GM19467 (cell line): ENCODE data around the gene GLI3.
A peak's percentile ranks its signal among the peaks of the same experiment; 100 is the strongest.

ENCODE experiments used
- ATAC-seq: cut with Tn5 transposase; IDR thresholded peaks from one replicate; pipeline ENCODE4 v1.9.1; 2021; ENCODE audit warnings: mild to moderate bottlenecking, moderate library complexity; ENCODE audit not compliant: unreplicated experiment

Gene GLI3

DNA sequence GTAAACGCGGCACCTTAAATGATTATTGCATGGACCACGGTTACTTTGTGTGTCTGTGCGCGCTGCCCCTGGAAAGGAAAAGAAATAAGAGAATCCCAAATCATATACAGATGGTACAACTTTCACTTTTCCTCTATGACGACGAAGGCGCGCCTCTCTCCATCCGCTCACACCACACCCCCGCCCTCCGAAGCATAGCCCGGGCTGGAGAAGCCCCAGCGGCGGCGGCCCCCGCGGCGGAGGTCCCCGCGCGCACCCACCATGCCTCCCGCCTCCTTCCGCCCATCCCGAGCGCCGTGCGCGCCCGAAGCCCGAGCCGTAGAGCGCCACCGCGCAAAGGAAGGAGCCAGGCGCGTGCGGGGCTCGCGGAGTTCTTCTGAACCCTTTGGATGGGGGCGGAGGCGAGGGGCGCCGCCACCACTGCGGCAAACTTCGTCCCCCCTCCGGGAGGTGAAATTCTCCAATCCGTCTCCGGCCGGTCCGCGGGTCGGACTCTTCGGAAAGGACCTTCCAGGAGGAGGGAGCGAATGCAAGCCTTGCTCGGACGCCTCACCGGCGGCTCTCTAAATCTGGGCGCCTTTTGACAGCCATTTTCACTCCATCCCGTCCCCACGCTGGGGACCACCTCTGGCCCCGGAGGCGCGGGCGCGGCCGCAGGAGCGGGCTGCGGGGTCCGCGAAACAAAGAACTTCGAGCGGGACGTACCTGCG, 588 bp downstream of the GLI3 start:
- peak; percentile 5 for ATAC-seq

DNA sequence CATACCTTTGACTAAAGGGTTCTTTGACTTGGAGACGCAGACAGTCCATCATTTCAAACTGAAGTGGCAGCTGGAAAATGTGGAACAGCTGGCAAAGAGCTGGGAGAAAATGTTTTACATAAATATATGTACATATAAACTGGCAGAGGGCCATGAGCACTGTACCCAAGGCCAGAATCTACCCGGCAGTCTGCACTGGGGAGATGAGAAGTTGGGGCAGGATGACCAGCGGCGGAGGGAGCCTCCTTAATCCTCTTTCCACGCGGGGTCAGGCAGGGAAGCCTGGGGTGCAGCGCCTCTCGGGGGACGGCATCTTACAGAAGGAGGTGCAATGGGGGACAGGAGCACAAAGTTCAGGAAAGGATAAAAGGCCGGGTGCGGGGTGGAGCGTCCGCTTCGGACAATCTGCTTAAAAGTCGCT, 1.3 kb downstream of the GLI3 start:
- no peak for ATAC-seq

DNA sequence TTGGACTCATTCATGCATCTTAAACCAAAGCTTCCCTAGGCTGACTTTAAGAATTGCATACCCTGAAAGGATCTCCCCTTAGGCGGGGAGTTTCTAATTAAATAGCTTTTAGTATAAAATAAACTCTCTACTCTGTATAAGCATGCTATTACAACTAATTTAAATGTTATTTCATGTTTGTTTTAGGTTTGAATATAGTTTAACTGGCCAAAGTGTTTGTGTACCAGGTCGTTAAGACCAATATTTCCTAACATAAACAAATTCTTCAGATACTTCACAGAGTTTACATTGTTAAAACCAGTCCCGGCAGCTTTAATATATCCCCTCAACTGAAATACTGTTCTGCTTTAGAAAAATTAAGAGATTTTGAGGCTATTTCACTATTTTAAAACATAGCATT, 2.3 kb downstream of the GLI3 start:
- ATAC-seq, result no peak

DNA sequence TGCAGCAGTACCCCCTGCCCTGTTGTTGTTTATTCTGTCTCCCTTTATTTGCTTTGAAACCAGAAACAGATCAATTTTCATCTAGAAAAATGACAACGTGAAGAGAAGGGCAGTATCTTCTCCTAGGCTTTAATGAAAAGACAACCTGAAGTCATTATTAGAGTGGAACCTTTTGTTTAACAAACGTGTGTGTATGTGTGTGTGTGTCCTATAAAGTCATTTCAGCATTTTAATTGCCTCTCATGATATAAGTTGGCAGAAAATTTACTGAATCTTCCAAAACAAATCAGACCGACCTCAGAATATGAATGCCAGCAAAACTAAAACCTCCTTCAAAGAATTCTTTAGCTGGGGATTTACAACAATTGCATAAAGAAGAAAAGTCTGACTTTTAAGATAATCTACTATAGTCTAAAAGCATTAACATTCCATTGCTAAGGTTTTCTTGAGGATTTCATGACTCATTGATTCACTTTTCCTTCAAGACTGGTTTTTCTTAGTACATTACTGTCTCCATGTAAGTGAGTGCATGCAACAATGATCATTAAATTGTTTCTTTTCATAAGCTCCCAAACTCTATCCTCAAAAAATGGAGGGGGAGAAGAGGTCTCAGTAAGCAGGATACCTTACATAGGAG, 3.2 kb downstream of the GLI3 start:
- ATAC-seq, result no peak

DNA sequence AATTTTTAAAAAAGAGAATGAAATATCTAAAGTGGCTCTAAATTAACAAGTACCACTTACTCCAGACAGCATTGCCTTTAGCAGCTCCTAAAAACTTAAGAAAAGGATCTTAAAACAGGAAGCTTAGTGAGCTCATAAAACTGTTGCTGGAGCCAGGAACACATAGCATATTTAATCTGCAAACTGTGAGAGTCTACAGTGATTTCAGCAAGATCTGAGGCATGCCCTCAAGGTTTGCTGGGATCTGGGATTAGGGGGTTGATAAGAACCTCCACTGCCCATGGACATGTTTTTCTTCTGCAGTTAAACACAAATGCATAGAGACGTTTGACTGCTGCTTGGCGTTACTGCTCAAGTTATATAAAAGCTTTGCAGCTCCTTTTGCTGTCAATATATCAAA, 3.8 kb downstream of the GLI3 start:
- no peak for ATAC-seq

DNA sequence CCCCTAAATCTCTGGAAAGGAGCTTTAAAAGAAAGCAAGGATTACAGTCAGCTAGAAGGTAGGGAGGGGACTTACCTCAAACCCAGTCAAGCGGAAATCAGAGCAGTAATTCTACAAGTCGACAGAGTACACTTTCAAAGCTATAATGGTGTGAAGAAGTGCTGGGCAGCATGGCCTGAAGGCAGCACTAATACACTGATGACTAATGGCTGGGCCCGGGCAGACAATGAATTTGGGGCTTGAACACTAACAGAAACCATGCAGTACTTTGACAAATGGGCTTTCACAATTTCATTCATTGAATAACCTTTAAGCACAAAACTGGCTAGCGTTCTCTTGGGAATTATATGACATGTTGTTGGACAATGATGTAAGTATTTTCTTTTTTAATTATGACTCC, 4.7 kb downstream of the GLI3 start:
- no peak for ATAC-seq

DNA sequence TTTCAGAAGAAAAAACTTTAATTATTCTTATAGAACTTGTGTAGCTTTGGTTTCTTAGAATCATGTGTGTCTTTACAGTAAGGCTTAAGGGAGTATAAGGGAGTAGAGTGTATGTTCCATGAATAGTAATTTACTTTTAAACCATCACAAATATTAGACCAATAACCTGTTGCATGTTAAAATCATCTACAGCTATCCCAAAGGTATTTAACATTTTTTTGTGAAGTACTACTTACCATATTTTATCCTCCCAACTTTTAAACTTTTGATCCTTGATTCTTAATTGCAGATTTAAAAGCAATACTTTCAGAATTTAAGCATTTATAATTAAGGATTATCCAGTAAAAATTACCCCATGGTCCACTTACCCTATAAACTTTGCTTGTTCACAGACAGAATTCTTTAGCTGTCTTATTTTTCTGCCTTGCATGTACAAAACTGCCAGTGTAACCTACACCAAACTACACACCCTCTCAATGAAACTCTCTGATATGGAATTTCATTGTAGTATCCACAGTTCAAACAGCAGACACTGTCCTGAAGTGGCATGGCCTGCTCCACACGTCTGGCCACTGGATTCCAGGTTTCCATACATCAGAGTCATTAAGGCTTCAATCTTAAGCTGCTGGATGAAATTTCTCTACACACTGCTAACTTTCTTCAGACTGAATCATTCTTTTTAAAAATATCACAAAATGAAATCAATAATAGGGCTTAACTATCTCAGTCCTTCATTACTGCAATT, 5.8 kb downstream of the GLI3 start:
- no peak for ATAC-seq

DNA sequence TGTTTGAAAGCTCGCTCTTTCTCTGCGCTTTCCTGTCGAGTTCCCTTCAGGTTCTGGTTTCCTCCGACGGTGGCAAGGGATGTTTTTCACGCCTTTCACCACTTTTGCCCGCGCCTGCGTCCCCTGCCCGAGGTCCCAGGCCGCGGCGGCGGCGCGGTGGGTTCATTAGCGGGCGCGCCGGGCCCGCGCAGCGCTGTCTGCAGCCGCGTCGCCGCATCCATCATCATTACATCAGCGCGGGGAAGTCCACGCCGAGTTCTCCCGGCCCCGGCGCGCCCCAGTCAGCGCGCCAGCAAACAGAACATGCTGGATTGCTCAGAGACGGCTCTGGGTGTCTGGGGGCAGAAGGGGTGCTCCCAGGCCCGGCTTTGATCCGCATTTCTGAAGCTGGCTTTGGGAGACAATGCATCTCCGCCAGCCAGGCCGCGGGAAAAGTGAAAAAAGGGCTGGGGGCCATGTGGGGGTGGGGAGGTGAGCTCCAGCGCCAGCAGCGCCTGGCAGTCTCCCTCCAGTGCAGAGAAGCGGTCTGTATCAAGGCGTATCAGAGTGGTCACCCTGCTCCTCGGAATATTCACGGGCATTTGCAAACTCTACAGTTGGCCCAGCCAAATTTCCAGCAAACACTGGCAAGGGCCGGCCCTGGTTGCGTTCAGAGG, 8.9 kb downstream of the GLI3 start:
- ATAC-seq, result no peak

DNA sequence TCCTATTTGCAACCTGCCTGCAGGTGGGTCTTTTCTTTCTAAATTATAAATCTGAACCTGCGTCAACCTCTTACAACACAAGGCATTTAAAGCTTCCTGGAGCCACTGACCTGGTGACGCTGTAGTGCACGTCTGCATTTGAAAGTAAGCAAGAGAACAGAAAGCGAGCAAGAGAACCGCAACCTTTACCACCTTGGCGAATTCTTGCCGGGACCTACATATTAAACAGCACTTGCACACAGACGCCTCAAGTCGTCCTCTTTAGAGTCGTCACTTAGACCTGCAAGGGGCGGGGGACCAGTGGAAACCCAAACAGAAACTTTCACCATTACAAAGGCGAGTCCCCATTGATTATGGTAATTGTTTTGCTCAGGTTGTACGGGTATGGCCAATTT, 9.5 kb downstream of the GLI3 start:
- ATAC-seq, result no peak

DNA sequence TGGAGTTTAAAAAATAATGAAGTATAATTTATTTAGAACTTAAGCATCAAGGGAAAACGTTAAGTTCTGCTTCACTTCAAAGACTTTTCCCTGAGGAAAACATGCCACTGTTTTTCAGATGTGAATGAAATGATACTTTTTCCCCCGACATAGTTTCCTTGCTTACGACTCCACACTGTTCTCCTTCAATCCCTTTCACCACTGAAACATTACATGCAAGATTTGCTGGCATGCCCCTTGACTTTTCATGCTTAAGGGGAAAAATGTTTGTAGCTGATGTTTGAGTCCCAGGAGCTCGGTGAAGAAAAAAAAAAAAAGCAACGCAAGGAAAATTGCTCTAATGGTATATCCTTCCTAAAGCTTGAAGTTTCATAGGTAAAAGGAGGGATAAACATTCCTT, 10.0 kb downstream of the GLI3 start:
- no peak for ATAC-seq

DNA sequence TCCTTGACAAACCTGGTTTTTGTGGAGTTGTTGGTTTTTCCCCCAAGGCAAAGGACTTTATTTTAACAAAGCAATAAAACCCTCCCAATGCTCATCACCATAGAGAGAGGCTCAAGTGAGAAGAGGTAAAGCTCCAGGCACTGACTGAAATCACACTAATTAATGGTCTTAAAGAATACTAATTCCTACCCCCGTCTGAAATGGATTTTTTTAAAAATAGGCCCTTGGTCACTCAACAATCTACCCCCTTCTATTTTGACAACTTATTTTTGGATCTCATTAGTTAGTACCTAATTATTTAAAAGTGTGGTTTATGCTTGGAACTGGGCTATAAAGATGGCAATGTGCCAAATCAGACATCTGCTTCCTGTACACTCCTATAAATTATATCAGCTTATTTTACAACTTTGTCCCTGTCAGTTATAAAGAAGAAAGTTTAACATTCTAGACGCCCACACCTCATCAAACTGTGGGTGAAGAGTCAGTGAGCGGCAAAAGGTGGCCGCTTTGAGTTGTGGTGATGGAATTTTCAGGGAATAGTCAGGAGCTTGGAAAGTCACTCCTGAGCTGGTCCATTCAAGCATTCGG, 10.6 kb downstream of the GLI3 start:
- ATAC-seq, result no peak

DNA sequence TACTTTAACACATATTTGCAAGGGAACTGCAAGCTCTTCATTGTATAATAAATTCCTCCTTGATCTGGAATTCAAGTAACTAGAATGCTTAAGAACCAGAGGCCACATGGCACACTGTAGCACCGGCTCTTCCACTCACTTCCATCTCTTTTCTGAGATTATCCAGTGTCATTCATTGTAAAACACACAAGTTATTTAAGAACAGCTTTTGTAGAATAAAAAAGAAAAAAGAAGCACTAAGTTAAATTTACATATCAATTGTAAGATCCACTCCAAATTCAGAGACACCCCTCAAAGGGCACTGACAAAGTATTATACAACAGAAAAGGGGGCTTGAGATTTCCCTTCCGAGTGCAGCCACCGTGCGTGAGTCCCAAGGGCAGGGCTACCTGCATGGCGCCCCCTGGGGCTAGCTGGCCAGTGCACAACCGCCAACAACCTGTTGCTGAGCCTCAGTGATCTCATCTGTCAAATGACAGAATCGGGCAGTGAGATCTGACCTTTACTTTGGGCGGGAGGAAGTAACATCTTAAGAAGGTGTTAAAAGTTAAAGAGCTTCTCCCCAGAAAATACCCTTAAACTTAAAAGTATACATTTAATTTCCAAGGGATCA, 12.5 kb downstream of the GLI3 start:
- no peak for ATAC-seq

DNA sequence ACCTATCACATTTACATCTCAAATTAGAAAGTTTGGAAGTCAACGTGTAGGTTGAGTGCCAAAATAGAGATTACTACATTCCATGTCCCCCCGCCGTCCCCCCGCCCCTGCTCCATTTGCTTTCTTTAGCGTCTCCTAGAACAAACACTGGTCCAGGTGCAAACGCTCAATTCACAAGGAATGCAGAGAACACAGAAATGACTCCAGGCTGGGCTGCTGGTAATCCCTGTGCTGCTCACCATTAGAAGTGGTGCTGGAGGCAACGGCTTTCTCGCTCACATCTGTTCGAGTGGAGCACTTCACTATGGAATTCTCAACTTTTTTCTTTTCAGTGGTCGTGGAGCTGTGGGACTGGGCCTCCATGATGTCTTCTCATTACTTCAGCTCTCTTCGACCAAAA, 14.1 kb downstream of the GLI3 start:
- ATAC-seq, result no peak

DNA sequence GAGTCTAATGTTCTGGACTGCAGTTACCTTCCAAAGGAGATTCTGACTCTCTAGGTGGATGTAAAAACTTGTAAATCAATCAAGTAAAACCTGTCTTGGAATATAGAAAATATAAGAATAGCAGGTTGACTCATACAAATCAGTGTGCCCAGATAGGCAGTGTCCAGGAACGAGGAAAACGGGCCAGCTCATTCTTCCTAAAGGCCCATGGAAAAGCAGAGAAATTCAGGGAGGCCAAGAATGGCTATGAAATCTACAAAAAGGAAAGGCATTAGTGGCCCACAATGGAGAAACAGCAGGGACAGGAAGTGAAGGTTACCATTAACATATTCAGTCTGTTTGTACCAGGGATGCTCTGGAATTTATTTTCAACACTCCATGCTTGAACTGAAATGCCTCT, 14.9 kb downstream of the GLI3 start:
- ATAC-seq, result no peak

DNA sequence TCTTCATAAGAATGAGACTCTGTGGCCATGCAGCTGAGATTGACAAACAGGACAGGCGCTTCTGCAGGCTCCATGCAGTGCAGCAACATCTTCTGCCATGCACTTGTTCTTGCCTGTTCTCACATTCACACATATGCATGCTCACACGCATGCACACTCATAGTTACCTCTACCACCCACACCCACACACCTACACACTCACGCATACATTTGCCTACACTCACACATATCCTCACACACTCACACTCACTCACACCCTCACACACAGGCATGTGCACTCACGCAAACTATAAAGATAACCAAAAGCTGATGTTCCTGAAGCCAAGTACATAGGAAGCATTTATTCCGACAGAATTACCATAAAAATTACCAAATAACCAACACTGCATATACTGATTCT, 15.7 kb downstream of the GLI3 start:
- no peak for ATAC-seq

DNA sequence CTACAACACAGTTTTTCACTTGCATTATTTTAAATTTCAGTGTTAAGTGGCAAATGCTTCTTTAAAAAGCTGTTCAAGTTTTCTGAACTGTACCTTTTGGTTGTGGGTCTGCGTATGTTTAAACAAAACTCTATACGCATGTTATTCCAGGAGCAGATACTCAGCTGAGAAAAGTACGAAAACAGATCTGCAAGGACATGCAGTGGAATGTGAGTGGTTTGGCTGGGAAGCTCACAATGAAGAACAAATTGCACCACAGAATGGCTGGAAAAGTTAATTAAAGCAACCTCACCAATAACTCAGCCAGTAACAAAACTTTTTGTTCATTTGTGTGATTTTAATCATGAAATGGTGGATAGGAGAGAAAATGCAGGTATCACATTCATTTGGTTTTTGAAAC, 17.6 kb downstream of the GLI3 start:
- no peak for ATAC-seq

DNA sequence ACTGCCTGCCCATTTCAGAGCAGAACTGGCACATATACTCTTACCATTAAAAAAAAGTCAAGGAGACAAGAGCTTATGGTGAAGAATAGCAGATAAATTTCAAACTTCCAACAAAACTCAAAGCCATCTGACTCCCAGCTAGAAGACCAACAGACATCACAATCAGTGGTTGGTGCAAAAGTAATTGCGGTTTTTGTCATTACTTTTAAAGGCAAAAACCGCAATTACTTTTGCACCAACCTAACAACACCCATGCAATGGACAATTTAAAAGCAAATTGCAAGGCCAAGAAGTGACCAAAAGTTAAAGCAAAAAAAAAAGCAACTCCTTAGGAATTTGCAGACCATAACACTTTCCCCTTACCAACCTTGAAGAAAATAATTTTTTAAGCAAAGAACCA, 18.8 kb downstream of the GLI3 start:
- ATAC-seq, result no peak

DNA sequence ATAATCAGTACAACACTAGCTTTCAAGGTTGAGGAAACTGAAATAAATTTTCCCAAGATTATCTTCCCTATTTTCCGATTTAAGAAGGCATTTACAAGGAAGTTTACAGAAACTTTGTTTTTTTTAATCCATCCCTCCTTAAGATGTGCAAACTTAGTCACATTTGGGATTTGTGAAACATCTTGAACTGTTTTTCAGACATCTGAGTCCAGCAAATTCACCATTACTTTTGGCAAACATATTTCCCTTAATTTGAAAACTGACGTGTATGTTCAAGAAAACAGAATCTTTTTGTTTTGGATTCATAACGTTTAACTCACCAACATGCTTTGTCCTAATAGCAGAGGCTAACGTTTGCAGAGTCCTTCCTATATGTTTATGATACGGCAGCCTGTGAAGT, 19.5 kb downstream of the GLI3 start:
- ATAC-seq, result no peak

DNA sequence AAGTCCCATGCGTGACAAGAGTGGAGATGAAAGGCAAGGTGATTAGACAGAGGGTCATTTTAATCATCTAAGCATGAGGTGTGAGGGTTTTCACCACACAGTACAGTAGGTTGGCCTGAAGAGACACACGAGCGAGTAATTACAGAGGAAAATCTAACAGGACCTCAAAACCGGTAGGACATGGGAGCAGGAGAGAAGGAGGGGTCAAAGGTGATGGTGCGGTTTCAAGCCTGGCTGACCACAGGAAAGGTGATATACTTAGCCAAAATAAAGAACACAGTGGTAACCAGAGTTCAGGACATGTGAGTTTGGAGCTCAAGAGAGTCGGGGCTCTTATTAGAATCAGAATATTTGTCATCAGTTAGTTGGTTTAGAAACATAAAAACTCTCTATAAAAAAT, 20.0 kb downstream of the GLI3 start:
- no peak for ATAC-seq

DNA sequence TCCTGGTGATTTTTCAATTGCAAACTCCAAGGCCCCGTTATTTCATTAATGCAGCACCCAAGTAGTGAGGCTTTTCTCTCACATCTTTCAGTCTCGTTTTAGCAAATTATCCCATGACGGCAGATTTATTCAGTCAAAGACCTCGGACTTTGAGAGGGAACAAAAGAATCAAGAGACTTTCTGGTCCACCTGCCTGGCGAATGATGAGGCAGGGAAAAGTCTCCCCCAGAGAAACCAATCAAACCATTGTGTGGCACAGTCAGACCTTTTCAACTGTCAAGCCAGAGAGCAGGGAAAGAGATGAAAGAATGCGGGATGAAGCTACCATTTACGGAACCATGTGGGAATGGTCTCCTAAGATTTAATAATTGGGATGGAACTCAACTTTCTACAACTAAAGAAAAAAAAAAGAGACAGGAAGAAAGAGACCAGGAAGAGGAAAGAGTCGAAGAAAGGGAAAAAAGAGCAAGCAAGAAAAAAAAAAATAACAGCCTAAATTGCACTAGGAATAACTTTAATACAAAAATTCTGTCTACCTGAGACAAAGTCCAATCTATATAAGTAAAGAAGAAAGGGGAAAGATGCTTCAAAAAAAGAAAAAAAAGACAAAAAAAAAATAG, 22.8 kb downstream of the GLI3 start:
- ATAC-seq, result no peak

DNA sequence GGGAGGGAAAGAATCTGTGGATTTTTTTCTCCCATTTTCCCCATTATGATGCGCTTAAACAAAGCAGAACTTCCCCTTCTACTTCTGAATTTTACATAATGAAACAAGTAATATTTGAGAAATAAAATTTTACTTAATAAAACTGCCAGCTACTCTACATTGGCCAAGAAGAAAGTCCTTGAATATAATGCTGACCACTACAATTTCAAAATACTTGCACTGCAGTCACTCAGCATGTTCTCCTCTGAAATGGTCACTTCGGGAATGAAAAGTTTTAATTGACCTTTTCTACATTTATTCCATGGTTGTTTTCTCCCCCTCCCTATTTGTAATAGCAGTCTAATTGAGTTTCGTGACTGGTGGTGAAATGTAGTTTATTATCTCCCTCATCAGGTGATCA, 23.9 kb downstream of the GLI3 start:
- no peak for ATAC-seq
